Measurements from ENCODE around the gene KDF1. TPM values are rescaled to one million over a fixed set of nuclear protein-coding genes. Genes with fewer than 3 reads are reported as not detected.

The KDF1 gene
- total and polyA plus RNA-seq, 2 of the 13 experiments (the other 11 are each of a cell fraction or from before 2014, with no cell fraction given): 1.9 to 4.9 TPM

DNA sequence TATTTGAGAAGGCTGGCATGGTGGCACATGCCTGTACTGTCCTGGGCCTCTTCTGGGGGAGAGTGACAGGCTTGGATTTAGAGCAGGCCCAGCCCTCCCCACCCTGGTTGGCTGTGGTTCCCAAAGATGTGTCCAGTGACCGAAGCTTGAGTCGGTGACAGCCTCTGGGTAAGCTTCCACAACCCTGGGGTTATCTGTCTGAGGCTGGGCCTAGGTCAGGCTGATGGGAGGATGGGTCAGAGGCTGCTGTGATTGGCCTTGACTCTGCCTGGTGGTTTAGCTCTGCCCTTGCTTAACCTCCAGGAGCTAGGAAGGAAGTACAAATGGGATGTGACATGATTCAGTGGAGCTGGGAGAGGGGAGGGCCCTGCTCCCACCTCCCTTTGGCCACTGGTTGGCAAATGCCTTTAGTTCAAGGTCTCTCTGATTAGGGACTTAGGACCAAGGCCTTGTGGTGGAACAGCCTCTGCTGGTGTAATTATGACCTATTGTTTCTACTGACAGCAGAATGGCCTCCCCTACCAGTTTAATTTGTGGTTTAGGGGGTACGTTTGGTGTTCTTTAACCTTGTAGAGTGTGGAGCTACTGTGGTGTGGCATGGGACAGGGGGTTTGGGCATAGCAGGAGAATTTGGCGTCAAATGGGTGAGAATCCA is 22.1 kb downstream of the KDF1 start (continued):
- TF ChIP-seq, protein P1, sequence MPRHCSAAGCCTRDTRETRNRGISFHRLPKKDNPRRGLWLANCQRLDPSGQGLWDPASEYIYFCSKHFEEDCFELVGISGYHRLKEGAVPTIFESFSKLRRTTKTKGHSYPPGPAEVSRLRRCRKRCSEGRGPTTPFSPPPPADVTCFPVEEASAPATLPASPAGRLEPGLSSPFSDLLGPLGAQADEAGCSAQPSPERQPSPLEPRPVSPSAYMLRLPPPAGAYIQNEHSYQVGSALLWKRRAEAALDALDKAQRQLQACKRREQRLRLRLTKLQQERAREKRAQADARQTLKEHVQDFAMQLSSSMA (CRISPR knock-in tag; IDR thresholded peaks at IDR 0.05): peak; percentile 93; the same call in 1 of the 2 replicates
- TF ChIP-seq, protein P2, sequence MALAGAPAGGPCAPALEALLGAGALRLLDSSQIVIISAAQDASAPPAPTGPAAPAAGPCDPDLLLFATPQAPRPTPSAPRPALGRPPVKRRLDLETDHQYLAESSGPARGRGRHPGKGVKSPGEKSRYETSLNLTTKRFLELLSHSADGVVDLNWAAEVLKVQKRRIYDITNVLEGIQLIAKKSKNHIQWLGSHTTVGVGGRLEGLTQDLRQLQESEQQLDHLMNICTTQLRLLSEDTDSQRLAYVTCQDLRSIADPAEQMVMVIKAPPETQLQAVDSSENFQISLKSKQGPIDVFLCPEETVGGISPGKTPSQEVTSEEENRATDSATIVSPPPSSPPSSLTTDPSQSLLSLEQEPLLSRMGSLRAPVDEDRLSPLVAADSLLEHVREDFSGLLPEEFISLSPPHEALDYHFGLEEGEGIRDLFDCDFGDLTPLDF (CRISPR knock-in tag; IDR thresholded peaks at IDR 0.05): no peak
- TF ChIP-seq ZNF607 (CRISPR knock-in tag; IDR thresholded peaks at IDR 0.05; ENCODE audit: borderline replicate concordance) (peak; percentile 83), NR2C2 (CRISPR knock-in tag; IDR thresholded peaks at IDR 0.05; ENCODE audit: borderline replicate concordance) (peak; percentile 93), KAT8 (CRISPR knock-in tag; IDR thresholded peaks at IDR 0.05) (peak; percentile 69), PLRG1 (conservative IDR thresholded peaks at IDR 0.05) (no peak), CTCF (CRISPR knock-in tag; IDR thresholded peaks at IDR 0.05) (peak; percentile 48), POLR2AphosphoS2 (IDR thresholded peaks at IDR 0.05; ENCODE audit: low read depth, low read length) (no peak; the same call in 1 of the 2 replicates), ZNF136 (CRISPR knock-in tag; IDR thresholded peaks at IDR 0.05; ENCODE audit: low read depth) (peak; percentile 69; the same call in 1 of the 2 replicates), MLLT10 (CRISPR knock-in tag; IDR thresholded peaks at IDR 0.05) (no peak), TCF7 (IDR thresholded peaks at IDR 0.05; ENCODE audit: low read depth) (no peak), ZNF143 (CRISPR knock-in tag; IDR thresholded peaks at IDR 0.05) (peak; percentile 28; the same call in 1 of the 2 replicates), THAP8 (CRISPR knock-in tag; IDR thresholded peaks at IDR 0.05; ENCODE audit: borderline replicate concordance) (no peak; the same call in 1 of the 2 replicates), ZNF337 (CRISPR knock-in tag; IDR thresholded peaks at IDR 0.05; ENCODE audit: borderline replicate concordance, low read depth) (0 out of 2 replicates have a peak, but pooled peaks have one; percentile 66), E2F5 (CRISPR knock-in tag; conservative IDR thresholded peaks at IDR 0.05) (no peak), SIX4 (CRISPR knock-in tag; IDR thresholded peaks at IDR 0.05) (no peak), FOXK1 (CRISPR knock-in tag; IDR thresholded peaks at IDR 0.05; ENCODE audit: borderline replicate concordance, low read depth) (peak; percentile 70; the same call in 1 of the 2 replicates), YEATS4 (CRISPR knock-in tag; IDR thresholded peaks at IDR 0.05; ENCODE audit: borderline replicate concordance) (peak; percentile 80), CBFB (CRISPR knock-in tag; IDR thresholded peaks at IDR 0.05) (peak; percentile 85), IRX3 (CRISPR knock-in tag; IDR thresholded peaks at IDR 0.05; ENCODE audit: borderline replicate concordance, low read depth) (no peak), CAMTA2 (CRISPR knock-in tag; IDR thresholded peaks at IDR 0.05; ENCODE audit: borderline replicate concordance) (no peak), SAFB2 (CRISPR knock-in tag; IDR thresholded peaks at IDR 0.05; ENCODE audit: borderline replicate concordance, low read depth) (peak; percentile 62; the same call in 1 of the 2 replicates), NR3C1 (CRISPR knock-in tag; IDR thresholded peaks at IDR 0.05) (no peak)
- TF ChIP-seq, protein P3, sequence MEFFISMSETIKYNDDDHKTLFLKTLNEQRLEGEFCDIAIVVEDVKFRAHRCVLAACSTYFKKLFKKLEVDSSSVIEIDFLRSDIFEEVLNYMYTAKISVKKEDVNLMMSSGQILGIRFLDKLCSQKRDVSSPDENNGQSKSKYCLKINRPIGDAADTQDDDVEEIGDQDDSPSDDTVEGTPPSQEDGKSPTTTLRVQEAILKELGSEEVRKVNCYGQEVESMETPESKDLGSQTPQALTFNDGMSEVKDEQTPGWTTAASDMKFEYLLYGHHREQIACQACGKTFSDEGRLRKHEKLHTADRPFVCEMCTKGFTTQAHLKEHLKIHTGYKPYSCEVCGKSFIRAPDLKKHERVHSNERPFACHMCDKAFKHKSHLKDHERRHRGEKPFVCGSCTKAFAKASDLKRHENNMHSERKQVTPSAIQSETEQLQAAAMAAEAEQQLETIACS (CRISPR knock-in tag; IDR thresholded peaks at IDR 0.05): no peak
